HUES64 (cell line): ENCODE data around the gene ZNF655.
"Not testable (repeated sequence)": the region's sequence is repeated elsewhere in the genome, so short reads cannot be mapped to it uniquely, and the experiment has no call there.

Experiments used
- H3K27ac ChIP-seq: 2 replicates; pipeline ENCODE4 v1.7.0; 2013; ENCODE audit warnings: low read depth, low read length, inconsistent platforms
- H3K27me3 ChIP-seq: 2 replicates; pipeline ENCODE4 v1.6.1; 2013; ENCODE audit warnings: mild to moderate bottlenecking, low read length; ENCODE audit not compliant: insufficient read depth
- H3K36me3 ChIP-seq: 2 replicates; pipeline ENCODE4 v1.6.1; 2013; ENCODE audit warnings: mild to moderate bottlenecking, low read length; ENCODE audit not compliant: insufficient read depth
- H3K4me1 ChIP-seq: 2 replicates; pipeline ENCODE4 v1.6.1; 2013; ENCODE audit warnings: mild to moderate bottlenecking, low read length, moderate library complexity; ENCODE audit not compliant: insufficient read depth
- H3K4me3 ChIP-seq: 2 replicates; pipeline ENCODE4 v1.5.1; 2013; ENCODE audit warnings: mild to moderate bottlenecking, low read length, moderate library complexity
- H3K9ac ChIP-seq: 2 replicates; pipeline ENCODE4 v1.6.1; 2013; ENCODE audit warnings: mild to moderate bottlenecking, low read depth, low read length
- H3K9me3 ChIP-seq: 2 replicates; pipeline ENCODE4 v1.6.1; 2013; ENCODE audit warnings: low read depth, low read length; ENCODE audit not compliant: insufficient read depth
- WGBS: fragments of 150-250, 120-280 bp; methylation state at CpG from one replicate; pipeline ENCODE4 v1.1.7; 2013; ENCODE audit warnings: missing lambda C conversion rate; 5-methylcytosine and 5-hydroxymethylcytosine counted together

ZNF655 gene

GRCh38 chr7:99579956-99580777 is 21.7 kb downstream of the ZNF655 start:
- H3K9me3 ChIP-seq, result no peaks in the 10 kb centered on the region
- H3K4me3 ChIP-seq, result peak overlapping the region; percentile 79
- H3K36me3 ChIP-seq, result no peaks in the 10 kb centered on the region
- 7% methylated on average over 53 of the region's 54 CpGs for WGBS
- peaks cover 15% of the 10 kb centered on the region for H3K4me1 ChIP-seq
- peak overlapping the region; percentile 82 for H3K9ac ChIP-seq
- no peaks in the 10 kb centered on the region for H3K27me3 ChIP-seq
- H3K27ac ChIP-seq, result peak overlapping the region; percentile 42

- peaks cover 10% of the 10 kb centered on the region for H3K4me1 ChIP-seq
- not testable (repeated sequence) for H3K27me3 ChIP-seq, H3K36me3 ChIP-seq, H3K9me3 ChIP-seq
- H3K27ac ChIP-seq, result peak overlapping the region; percentile 42; the same call in 1 of the 2 replicates
- H3K4me3 ChIP-seq, result peak overlapping the region; percentile 79
- 45% methylated on average over 2 of the region's 4 CpGs for WGBS
- peak overlapping the region; percentile 82 for H3K9ac ChIP-seq
Observed at GRCh38 chr7:99580778-99581332, 22.4 kb downstream of the ZNF655 start.

- Histone ChIP-seq H3K4me3 (no peak overlapping the region), H3K9me3 (peaks cover 15% of the 10 kb centered on the region; the same call in 1 of the 2 replicates), H3K4me1 (no peaks in the 10 kb centered on the region), H3K9ac (no peak overlapping the region), H3K27ac (no peak overlapping the region), H3K36me3 (no peaks in the 10 kb centered on the region), H3K27me3 (no peaks in the 10 kb centered on the region)
- no CpG with 5 or more reads among the region's 3 CpGs for WGBS
Observed at GRCh38 chr7:99588868-99589267, 30.4 kb downstream of the ZNF655 start.

GRCh38 chr7:99594948-99595745 is 36.7 kb downstream of the ZNF655 start:
- no peak overlapping the region for H3K4me3 ChIP-seq
- H3K27me3 ChIP-seq, result no peaks in the 10 kb centered on the region
- 93% methylated on average over 3 of the region's 7 CpGs for WGBS

GRCh38 chr7:99596408-99596955 is 38.0 kb downstream of the ZNF655 start:
- Histone ChIP-seq H3K4me3 (no peak overlapping the region), H3K9me3 (peaks cover 21% of the 10 kb centered on the region), H3K27ac (no peak overlapping the region), H3K4me1 (no peaks in the 10 kb centered on the region), H3K36me3 (no peaks in the 10 kb centered on the region), H3K27me3 (no peaks in the 10 kb centered on the region), H3K9ac (no peak overlapping the region)
- WGBS, result no CpG with 5 or more reads among the region's 1 CpG

More at GRCh38 chr7:99594948-99595745, 36.7 kb downstream of the ZNF655 start:
- Histone ChIP-seq H3K9me3 (peaks cover 21% of the 10 kb centered on the region), H3K9ac (no peak overlapping the region), H3K36me3 (no peaks in the 10 kb centered on the region), H3K4me1 (no peaks in the 10 kb centered on the region), H3K27ac (no peak overlapping the region)

GRCh38 chr7:99597762-99598501 is 39.5 kb downstream of the ZNF655 start, which contains the start of gene TMEM225B:
Gene TMEM225B, plus strand, starts transcription at chr7:99598267. Its CDS starts 6,122 bp downstream, at chr7:99604389.
- WGBS, result 93% methylated on average over 33 of the region's 34 CpGs
- H3K9ac ChIP-seq, result no peak within 1 kb of the TSS

GRCh38 chr7:99599836-99600235 is 41.4 kb downstream of the ZNF655 start:
- Histone ChIP-seq H3K27ac (no peak overlapping the region), H3K4me1 (no peaks in the 10 kb centered on the region), H3K9ac (no peak overlapping the region), H3K9me3 (0 out of 2 replicates have a peak, but pooled peaks cover 8% of the 10 kb centered on the region), H3K27me3 (no peaks in the 10 kb centered on the region), H3K4me3 (no peak overlapping the region), H3K36me3 (no peaks in the 10 kb centered on the region)
- 91% methylated on average over 4 of the region's 4 CpGs for WGBS

More at GRCh38 chr7:99597762-99598501, 39.5 kb downstream of the ZNF655 start, which contains the start of gene TMEM225B:
- no peak within 1 kb of the TSS for H3K4me3 ChIP-seq
- H3K27me3 ChIP-seq, result no peaks in the 10 kb centered on the region
- no peaks in the 10 kb centered on the region for H3K4me1 ChIP-seq
- peaks cover 21% of the 10 kb centered on the region for H3K9me3 ChIP-seq
- H3K27ac ChIP-seq, result no peak within 1 kb of the TSS
- H3K36me3 ChIP-seq, result no peaks in the 10 kb centered on the region

- H3K4me1 ChIP-seq, result no peaks in the 10 kb centered on the region
- H3K27ac ChIP-seq, result no peak overlapping the region
- no peak overlapping the region for H3K9ac ChIP-seq
- no peaks in the 10 kb centered on the region for H3K27me3 ChIP-seq
- WGBS, result 74% methylated on average over 7 of the region's 7 CpGs
- no peak overlapping the region for H3K4me3 ChIP-seq
- no peaks in the 10 kb centered on the region for H3K36me3 ChIP-seq
- no peaks in the 10 kb centered on the region for H3K9me3 ChIP-seq
Observed at GRCh38 chr7:99601656-99602310, 43.3 kb downstream of the ZNF655 start.

- Histone ChIP-seq H3K4me3 (no peak overlapping the region), H3K9ac (no peak overlapping the region), H3K27me3 (peaks cover 3% of the 10 kb centered on the region; the same call in 1 of the 2 replicates), H3K36me3 (no peaks in the 10 kb centered on the region), H3K9me3 (no peaks in the 10 kb centered on the region), H3K27ac (no peak overlapping the region), H3K4me1 (no peaks in the 10 kb centered on the region)
- 96% methylated on average over 6 of the region's 7 CpGs for WGBS
Observed at GRCh38 chr7:99605527-99605926, 47.1 kb downstream of the ZNF655 start.

- no peak overlapping the region for H3K9ac ChIP-seq
- H3K27ac ChIP-seq, result no peak overlapping the region
- H3K9me3 ChIP-seq, result no peaks in the 10 kb centered on the region
- no peak overlapping the region for H3K4me3 ChIP-seq
- no peaks in the 10 kb centered on the region for H3K4me1 ChIP-seq
- H3K27me3 ChIP-seq, result peaks cover 5% of the 10 kb centered on the region; the same call in 1 of the 2 replicates
- no peaks in the 10 kb centered on the region for H3K36me3 ChIP-seq
- WGBS, result 89% methylated on average over 8 of the region's 8 CpGs
Observed at GRCh38 chr7:99606531-99606930, 48.1 kb downstream of the ZNF655 start.
